Brain pericyte (primary cell): ENCODE results near the gene ASB7.

Experiments used
- DNase-seq: peaks from one replicate; pipeline ENCODE4 v3.0.0-alpha.2; 2012; ENCODE audit warnings: low read depth, low spot score

The ASB7 gene

DNA sequence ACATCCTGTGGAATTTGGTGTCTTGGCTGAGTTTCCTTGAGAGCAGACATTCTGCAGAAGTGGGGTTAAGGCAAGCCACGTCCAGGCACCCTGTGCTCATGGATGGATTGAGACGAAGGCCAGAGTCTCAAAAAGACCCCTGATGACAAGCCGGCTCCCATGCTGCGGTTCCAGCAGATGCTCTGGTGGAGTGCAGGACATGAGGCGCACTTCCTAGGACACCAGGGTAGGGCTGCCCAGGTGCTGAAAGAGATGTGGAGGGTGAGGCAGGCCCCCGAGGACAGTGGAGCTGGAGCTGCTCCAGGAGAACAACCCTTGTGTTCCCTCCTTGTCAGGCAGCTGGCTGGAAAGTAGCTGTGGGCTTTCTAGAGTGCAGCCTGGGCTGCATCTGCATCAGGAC lies 81.0 kb downstream of the ASB7 start:
- DNase-seq = no peak

DNA sequence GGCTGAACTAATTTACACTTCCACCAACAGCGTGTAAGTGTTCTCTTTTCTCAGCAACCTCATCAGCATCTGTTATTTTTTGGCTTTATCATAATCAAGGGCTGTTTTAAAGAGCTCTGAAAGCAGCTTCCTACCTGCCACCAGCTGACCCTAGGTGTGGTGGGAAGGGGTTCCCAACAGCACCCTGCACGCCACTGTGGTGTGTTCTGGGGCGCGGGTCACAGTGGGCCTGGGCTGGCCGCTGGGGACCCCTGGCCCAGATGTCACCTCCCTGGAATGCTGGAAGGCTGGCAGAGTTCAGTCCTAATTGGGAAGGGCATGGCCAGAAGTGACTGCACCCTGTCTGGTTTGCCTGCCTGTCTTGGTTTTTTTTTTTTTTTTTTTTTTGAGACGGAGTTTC lies 82.2 kb downstream of the ASB7 start:
- DNase-seq = no peak

DNA sequence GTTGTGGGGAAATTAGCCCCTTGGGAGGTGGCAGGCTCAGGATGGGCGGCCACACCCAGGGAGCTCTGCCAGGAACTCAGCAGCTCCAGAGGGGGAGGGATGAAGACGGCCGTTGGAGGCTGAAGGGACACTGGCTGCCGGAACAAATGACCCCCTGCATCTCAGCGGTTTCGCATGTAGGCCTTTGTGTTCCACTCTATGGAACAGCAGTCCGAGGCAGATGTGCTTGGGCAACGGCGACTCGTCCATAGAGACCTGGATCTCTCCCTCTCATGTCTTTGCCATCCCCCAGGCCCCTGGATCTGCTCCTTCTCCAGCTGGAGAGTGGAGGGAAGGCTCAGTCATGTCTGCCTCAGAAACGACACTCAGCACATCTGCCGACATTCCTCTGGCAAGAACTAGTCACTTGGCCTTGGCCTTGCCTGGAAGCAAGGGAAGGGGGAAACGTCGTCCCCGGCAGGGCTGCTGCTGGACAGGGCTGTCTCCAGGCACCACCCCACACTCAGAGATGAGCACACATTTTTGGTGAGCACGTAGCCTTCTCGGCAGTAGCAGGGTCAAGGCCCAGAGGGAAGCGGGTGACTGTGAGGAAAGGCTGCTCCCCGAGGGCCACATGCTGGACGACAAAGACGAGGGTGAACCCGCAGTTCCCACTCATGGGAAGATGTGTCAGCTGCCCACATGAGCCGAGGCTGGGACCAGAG lies 83.8 kb downstream of the ASB7 start:
- no peak for DNase-seq

DNA sequence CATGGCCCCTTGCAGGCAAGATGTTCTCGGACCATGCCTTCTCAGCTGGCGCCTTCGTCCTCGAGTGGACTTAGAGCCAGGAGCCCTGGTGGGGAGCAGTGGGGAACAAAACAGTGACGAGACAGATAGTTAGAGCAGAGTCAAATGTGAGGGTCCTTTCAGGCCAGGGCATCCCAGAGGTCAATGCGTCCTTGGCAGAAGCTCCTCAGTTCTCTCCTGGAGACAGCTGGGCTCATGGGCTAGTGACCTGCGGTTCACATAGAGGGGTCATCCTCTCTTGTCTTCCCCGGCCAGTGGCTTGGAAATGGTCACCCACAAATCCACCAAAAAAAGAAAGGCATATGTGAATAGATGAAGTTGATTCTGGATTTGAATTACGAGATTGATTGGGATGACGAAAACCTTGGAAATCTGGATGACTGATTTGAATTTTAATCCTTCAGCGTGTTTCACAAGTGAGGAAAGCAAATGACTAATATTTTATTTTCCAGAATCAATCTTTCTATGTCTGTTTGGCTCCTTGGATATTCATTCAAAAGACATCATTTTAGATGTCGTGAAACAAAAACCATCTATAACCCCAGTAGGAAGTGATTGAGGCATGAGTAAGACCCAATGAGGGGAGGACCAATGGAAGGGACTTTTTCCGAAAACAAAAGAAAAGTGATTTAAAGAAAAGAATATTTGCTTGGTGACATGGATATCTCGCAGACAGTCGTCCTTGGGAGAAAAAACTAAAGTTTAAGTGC lies 84.5 kb downstream of the ASB7 start:
- DNase-seq = no peak

DNA sequence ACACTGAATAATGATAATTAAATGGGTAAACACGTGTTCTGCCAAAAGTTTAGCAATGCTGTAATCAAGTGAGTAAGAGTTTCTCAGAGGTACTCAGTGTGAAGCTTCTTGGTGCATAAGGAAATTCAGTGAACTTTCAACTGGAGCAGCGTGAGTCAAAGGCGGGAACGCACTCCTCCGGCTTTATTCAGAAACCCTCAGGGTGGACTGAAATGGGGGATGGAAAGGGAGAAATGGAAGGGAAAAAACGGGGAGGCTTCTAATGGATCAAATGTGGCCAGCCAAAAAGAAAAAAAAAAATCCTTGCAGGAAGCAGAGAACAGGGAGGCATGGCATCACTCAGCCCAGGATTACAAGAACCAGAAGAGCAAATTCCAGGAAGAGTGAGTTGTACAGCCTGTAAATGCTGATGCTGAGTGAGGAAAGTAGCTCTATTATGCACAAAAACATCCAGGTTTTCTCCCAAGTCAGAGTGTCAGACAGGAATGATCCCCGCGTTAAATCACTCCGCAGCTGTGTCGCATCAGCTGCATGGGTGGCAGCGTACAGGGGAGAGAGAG lies 85.3 kb downstream of the ASB7 start:
- DNase-seq = no peak

DNA sequence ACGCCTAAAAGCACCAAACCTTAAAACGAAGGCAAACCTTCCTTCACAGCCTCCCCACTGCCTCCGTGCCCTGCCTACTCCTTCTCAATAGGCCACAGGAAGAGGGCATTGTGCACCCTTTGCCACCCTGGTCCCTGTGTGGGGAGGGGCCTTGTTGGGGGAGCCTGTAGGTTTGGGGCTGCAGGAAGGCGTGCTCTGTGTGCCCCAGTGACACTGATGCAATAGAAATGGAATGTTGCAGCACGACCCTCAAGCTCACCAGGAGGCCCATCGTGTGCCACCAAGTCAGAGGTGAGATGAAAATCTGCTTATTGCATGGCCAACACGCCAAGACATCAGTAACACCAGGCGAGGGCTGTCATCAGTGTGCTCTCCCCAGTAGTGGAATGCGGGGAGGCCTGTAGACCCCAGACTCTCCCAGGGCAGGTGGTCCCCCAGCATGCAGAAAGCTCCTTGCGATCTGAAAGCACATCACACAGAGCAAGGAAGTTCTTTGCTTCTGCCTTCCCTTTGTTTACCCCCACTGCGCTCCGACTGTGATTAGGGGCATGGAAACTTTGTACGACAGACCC lies 86.2 kb downstream of the ASB7 start:
- DNase-seq = no peak

DNA sequence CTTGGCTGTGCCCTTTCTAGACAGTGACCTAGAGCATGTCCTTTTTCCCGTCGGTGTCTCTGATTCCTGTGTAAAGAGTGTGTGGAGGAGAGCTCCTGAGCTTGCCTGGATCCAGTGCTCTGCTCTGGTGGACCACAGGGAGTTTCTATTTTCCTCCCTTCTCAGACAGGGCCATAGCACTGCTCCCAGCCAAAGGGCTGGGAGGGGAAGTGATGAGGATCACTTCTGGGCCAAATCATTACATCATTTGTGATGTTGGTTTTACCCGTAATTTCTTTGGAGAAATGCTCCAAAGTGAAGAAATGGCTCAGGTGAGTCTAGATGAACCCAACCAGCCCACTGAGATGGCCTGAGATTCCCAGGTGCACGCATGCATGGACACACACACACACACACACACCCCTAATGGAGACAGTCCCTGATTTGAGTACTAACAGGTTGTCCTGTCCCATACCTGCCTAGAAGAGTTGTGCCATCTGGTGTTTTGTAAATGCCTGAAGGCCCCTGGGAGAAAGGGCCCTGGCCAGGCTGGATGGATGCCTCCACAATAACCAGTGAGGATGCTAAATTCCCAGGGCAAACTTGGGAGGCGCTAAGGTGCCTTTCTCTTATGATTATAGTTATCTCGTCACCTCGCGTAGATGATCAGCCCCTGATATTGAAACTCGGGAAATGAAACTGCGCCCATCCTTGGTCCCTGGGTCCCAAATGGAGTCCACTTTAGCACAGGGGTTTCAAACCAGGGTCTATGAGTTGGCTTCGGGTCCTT lies 86.9 kb downstream of the ASB7 start:
- DNase-seq = no peak

DNA sequence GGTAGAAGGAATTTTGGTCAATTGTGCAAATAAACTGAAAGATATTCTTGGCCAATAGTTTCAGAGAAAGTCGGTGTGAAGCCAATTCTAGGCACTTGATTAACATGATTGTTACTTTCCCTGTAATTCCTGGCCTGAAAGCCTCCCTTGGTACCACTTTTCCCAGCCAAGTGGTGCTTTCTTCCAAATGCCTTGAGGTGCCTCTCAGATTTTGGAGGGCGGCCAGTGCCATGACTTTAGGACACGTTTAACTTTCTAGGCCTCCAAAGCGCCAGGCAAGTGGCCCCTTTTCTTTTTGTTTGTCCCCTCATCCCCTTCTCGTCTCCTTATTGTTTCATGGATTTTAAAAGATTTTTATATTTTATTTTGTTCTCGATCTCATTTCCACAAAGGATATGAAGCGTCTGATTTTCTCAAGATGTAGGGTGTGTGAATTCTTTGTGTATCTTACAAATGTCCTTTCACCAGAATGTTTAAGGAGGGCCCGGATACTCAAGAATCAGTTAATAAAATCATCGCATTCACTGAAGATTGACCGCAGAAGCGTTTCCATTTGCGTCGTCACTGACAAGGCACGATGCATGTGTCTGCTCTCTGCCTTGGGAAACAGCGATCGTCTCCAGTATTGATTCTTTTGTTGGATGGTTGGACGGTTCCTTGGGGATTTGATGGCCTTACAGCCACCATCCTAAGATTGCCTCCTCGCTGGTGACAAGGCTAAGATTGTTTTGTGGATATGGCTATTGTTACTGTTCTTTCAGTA lies 87.8 kb downstream of the ASB7 start:
- no peak for DNase-seq

DNA sequence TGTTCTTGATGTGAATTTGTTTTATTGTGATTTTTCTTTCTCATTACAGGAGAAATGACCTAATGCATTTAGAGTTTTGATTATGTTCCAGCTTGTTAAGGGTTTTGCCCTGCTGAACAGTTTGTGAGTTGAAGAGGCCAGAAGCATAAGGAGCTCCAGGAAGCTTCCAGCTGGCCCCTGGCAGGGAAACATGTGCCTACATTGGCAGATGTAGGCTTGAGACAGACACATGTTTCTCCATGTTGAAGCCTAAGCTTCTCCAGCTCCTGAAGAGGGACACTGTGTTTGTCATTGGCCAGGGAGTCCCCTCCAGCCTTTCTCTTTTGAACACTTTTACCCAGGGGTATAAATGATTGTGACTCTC lies 88.4 kb downstream of the ASB7 start:
- no peak for DNase-seq

DNA sequence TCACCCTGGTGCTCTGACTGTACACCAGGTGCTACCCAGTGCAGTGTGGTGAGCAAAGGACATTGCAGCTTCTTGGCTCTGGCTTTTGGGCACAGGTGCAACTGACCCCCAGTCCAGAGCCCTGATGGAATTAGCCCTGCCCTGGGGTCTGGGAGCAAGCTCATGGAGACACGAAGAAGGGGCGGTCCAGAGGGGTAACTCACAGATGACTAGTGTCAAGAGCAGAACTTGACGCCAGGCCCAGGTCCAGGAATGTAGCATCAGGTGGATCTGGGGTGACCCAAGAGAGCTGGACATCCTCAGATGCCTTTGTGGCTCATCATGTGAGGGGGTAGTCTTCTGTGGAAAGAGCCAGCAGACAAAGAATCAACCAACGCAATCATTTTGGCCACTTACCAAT lies 88.9 kb downstream of the ASB7 start:
- DNase-seq = no peak

DNA sequence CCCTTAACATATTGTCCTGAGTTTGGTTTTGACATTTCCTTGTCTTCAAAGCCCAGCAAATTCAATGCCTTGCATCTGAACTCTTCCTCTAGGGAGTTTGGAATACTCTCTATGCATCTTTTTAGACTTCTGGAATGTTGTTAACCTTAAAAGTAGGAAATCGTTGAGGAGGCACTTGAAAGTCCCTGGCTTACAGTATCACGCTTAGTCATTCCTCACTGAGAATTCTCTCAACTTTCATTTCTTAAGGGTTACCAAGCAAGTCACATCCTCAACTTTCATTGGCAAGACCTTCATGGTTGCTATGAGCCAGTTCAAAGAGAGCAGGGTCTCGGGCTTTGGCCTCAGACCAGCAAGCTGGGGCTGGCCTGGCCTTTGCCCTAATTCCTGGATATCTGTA lies 89.9 kb downstream of the ASB7 start:
- DNase-seq = no peak

DNA sequence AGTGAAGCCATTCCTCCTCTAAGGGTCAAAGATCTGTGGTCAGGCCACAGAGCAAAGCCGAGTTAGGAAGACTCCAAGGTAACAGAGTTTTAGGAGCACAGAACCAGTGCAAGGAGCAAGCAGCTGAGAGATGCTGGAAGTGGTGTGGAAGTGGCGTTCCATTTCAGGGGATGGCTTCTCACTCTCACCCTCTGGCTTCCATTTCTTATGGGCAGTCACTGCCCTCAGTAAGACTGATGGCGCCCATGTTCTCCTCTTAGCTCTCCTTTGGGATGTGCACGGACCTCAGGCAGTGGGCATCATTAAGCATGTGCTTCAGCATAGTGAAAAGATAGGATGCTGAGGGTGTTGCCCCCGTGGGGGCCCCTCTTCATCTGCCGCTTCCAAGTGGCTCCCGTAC lies 90.3 kb downstream of the ASB7 start:
- no peak for DNase-seq

DNA sequence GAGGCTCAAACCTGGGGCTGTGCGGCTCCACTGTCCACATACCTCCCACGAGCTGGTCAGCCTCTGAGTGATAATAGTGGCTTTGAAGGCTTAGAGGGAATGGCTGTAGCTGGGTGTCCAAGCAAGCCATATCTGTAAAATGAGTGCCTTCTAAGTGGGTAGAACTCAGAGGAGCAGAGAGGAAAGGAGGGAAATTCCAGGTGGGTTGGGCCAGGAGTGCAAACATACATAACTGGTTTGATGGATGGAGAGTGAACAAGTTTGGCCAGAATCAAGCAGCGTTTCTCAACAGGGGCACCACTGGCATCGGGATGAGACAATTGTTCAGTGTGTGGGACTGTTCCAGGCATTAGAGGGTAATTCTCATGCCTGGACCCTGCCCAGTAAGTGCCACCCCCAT lies 91.1 kb downstream of the ASB7 start:
- DNase-seq = no peak

DNA sequence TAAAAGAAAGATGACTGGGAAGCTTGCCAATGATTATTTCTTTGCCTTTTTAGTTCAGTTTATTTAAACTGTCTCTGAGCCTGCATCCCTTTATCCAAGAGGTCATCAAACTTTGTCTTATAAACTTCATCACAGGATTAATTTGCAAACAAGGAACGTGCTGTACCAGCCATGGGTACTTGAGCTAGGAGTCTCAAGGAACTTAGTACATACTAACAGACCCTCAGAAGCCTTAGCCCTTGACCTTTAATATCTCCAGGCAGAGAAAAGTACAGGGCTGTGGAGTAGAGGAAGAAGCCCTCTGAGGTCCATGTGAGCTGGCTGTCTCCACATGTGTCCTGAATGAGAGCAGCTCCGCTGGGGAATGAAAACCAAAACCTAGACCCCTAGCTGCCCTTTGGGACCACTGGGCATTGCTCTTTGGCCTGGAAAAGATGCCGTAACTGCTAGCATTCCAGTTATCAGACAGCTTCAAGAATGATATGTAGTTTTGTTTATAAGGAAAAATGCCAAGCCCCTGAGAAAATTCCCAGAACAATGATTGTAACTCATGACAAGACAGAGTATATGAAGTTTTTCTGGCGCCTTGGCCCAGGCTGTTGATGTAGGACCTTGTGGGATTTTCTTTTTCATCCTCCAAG lies 92.1 kb downstream of the ASB7 start:
- DNase-seq = no peak

DNA sequence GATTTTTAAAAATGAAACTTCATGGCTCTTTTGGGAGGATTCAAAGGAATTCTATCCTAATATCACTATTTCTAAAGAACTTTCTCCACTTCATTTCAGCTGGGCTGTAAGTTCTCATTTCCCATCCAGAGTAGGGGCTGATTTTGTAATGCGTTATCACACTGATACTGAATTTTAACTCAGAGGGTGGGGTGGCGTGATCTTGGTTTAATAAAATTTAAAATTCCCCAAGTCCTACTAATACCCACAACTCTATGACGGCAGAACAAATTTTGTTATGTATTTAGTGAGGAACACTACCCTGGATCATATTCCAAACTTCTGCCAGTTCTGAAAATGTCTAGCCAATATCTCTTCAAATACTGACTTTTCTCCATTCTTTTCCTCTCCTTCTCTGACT lies 92.7 kb downstream of the ASB7 start:
- no peak for DNase-seq

DNA sequence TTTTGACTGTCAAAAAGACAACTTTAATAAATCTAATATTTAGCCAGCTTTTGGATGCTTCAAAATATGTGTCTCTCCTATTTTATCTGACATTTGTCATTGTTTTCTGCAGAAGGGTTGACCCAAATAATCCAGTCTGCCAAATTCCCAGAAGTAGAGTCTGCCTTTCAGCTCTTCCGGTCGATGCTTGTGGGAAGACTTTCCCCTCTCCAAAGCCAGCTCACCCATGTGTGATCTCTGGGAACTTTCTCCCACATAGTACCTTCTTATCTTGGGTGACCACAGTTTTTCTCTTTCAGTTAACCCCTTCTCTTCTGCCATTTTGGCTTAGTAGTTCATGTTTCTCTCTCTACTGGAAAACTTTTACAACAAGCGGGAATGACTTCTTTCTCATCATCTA lies 94.1 kb downstream of the ASB7 start:
- DNase-seq = no peak
